K562 (cell line): ENCODE data around the gene IGFBP4. TPM values are rescaled to one million over a fixed set of nuclear protein-coding genes. Genes with fewer than 3 reads are reported as not detected.

Source experiments
- ATAC-seq: fragments of 200-7000 bp; cut with Tn5 transposase; 3 replicates; pipeline ENCODE4 v1.9.1; 2020; ENCODE audit warnings: moderate library complexity
- BruUV-seq: library from RNA; stranded (reverse); fragments of 400-500 nt; replicated peaks from 2 replicates; lab custom pipeline; 2021; lab: Mats Ljungman, UMichigan
- CTCF ChIA-PET: fragments of 300-600 bp; formaldehyde crosslinking; extraction: SDS; loops from one replicate; lab custom pipeline; 2021; ENCODE audit warnings: low intra/inter-chr PET ratio; lab: Yijun Ruan, JAX
- POLR2A ChIA-PET: fragments of 300-600, 350-650 bp; sonication (Branson Sonifier 250); formaldehyde crosslinking; extraction: SDS; loops from one replicate; lab custom pipeline; 2021; ENCODE audit warnings: antibody characterized with exemption, inconsistent platforms; lab: Yijun Ruan, JAX
- DNase-seq, 4 experiments: peaks; one replicate each; pipeline versions ENCODE4 v3.0.0 to v3.0.0-alpha.2; 2011 to 2018; ENCODE audit warnings: low spot score in 3 of 4, mixed read lengths in 3 of 4; ENCODE audit errors: extremely low read depth in 1 of 4
- FAIRE-seq: peaks from 2 replicates; lab custom pipeline; 2011; peaks lifted over from hg19 to GRCh38; lab: Jason Lieb, UNC
- H2AFZ ChIP-seq: 2 replicates; pipeline ENCODE4 v1.6.0; 2011; ENCODE audit warnings: low read depth, low read length, control low read depth, inconsistent platforms
- H3K27ac ChIP-seq: fragments of 200-600 bp; 3 replicates; pipeline ENCODE4 v1.8.0; 2011; ENCODE audit warnings: low read depth, mild to moderate bottlenecking, control low read depth, inconsistent platforms, low read length, moderate library complexity, mixed read lengths; ENCODE audit errors: extremely low read depth
- H3K27me3 ChIP-seq, 2 experiments: fragments of 300-600 bp in 1 of 2; 2 replicates in 1 of 2; 3 replicates in 1 of 2; pipeline versions ENCODE4 v1.6.0 to v1.8.0; 2011; ENCODE audit warnings: inconsistent platforms in 2 of 2, low read length in 2 of 2, mild to moderate bottlenecking in 1 of 2, mixed read lengths in 1 of 2, moderate library complexity in 1 of 2; ENCODE audit not compliant: control insufficient read depth in 2 of 2, insufficient read depth in 2 of 2
- H3K36me3 ChIP-seq: fragments of 300-600 bp; 3 replicates; pipeline ENCODE4 v1.8.0; 2011; ENCODE audit warnings: mild to moderate bottlenecking, low read length, inconsistent platforms; ENCODE audit not compliant: control insufficient read depth, insufficient read depth
- H3K4me1 ChIP-seq, 2 experiments: fragments of 200-600 bp in 1 of 2; replicated peaks in 1 of 2; 2 replicates in 1 of 2; 3 replicates in 1 of 2; pipeline versions ENCODE4 v1.5.1 to v1.8.0; 2011; ENCODE audit warnings: inconsistent platforms in 2 of 2, low read length in 2 of 2, mild to moderate bottlenecking in 1 of 2, mixed read lengths in 1 of 2, moderate library complexity in 1 of 2; ENCODE audit not compliant: control insufficient read depth in 2 of 2, insufficient read depth in 2 of 2
- H3K4me2 ChIP-seq: 2 replicates; pipeline ENCODE4 v1.6.1; 2011; ENCODE audit warnings: low read length, control low read depth, inconsistent platforms, mixed read lengths; ENCODE audit not compliant: insufficient read depth
- H3K4me3 ChIP-seq: fragments of 200-600 bp; sonication (generic), shearing (Covaris generic); 2 replicates; pipeline ENCODE4 v1.5.1; 2016; ENCODE audit warnings: control low read depth, inconsistent platforms
- H3K79me2 ChIP-seq: fragments of 200-600 bp; 3 replicates; pipeline ENCODE4 v1.8.0; 2011; ENCODE audit warnings: low read length, inconsistent platforms; ENCODE audit not compliant: control insufficient read depth, insufficient read depth
- H3K9ac ChIP-seq, 2 experiments: 2 replicates each; pipeline versions ENCODE4 v1.6.0 to v1.6.1; 2011; ENCODE audit warnings: low read depth in 2 of 2, low read length in 2 of 2, control low read depth in 1 of 2, inconsistent platforms in 1 of 2, mild to moderate bottlenecking in 1 of 2, mixed read lengths in 1 of 2; ENCODE audit not compliant: insufficient read depth in 1 of 2
- H3K9me1 ChIP-seq: one replicate; pipeline ENCODE4 v1.6.0; 2011; ENCODE audit warnings: inconsistent platforms, mild to moderate bottlenecking, low read length, moderate library complexity; ENCODE audit not compliant: control insufficient read depth, insufficient read depth
- H3K9me3 ChIP-seq: replicated peaks from 2 replicates; pipeline ENCODE4 v1.5.1; 2011; ENCODE audit warnings: low read depth, low read length, inconsistent platforms; ENCODE audit not compliant: control insufficient read depth, insufficient read depth
- H4K20me1 ChIP-seq: replicated peaks from 2 replicates; pipeline ENCODE4 v1.6.1; 2011; ENCODE audit warnings: low read length, inconsistent platforms, mixed read lengths; ENCODE audit not compliant: control insufficient read depth, insufficient read depth
- ASH1L ChIP-seq: fragments of 450-650 bp; IDR thresholded peaks from 2 replicates; pipeline ENCODE4 v1.6.1; 2018; ENCODE audit warnings: borderline replicate concordance, mild to moderate bottlenecking, low read depth; ENCODE audit not compliant: partially characterized antibody
- ATF1 ChIP-seq, 2 experiments: fragments of 450-650 bp in 1 of 2; IDR thresholded peaks; 2 replicates each; pipeline ENCODE4 v1.6.1; 2016; ENCODE audit warnings: missing compliant biosample characterization in 1 of 2, missing genetic modification characterization in 1 of 2
- BHLHE40 ChIP-seq: IDR thresholded peaks from 2 replicates; pipeline ENCODE4 v1.6.1; 2011; ENCODE audit warnings: low read length, improper control_type of control experiment
- BRD4 ChIP-seq: fragments of 200-600 bp; sonication (generic); IDR thresholded peaks from 2 replicates; pipeline ENCODE4 v1.6.1; 2017; ENCODE audit warnings: inconsistent platforms
- CHD2 ChIP-seq: IDR thresholded peaks from 2 replicates; pipeline ENCODE4 v1.6.1; 2011; ENCODE audit warnings: low read depth, low read length
- CTBP1 ChIP-seq: fragments of 450-650 bp; IDR thresholded peaks from 2 replicates; pipeline ENCODE4 v1.6.1; 2016; ENCODE audit warnings: borderline replicate concordance
- GATAD2B ChIP-seq: fragments of 450-650 bp; IDR thresholded peaks from 2 replicates; pipeline ENCODE4 v1.6.1; 2017; ENCODE audit warnings: mild to moderate bottlenecking, borderline replicate concordance
- HLTF ChIP-seq: fragments of 450-650 bp; IDR thresholded peaks from 2 replicates; pipeline ENCODE4 v1.6.1; 2016
- HMGN3 ChIP-seq: IDR thresholded peaks from 2 replicates; pipeline ENCODE4 v1.6.1; 2011; ENCODE audit warnings: borderline replicate concordance, low read depth, mild to moderate bottlenecking, mixed read lengths, low read length; ENCODE audit not compliant: insufficient read length; ENCODE audit errors: extremely low read depth
- KAT2B ChIP-seq: IDR thresholded peaks from one replicate; pipeline ENCODE4 v1.6.1; 2012; ENCODE audit warnings: low read depth, mild to moderate bottlenecking, control low read depth, inconsistent platforms, low read length, moderate library complexity
- KDM5B ChIP-seq: fragments of 200-600 bp; sonication (generic); IDR thresholded peaks from 2 replicates; pipeline ENCODE4 v1.6.1; 2012; ENCODE audit warnings: low read depth, mild to moderate bottlenecking, moderate library complexity, low read length, control low read depth, inconsistent platforms; ENCODE audit not compliant: insufficient replicate concordance
- MBD2 ChIP-seq: sonication (generic); IDR thresholded peaks from 2 replicates; pipeline ENCODE4 v1.6.1; 2016; ENCODE audit warnings: low read depth, borderline replicate concordance
- MLLT1 ChIP-seq, 2 experiments: fragments of 450-650 bp; IDR thresholded peaks; 2 replicates each; pipeline ENCODE4 v1.6.1; 2016
- NBN ChIP-seq: fragments of 450-650 bp; IDR thresholded peaks from 2 replicates; pipeline ENCODE4 v1.6.1; 2016; ENCODE audit warnings: low read depth, mild to moderate bottlenecking
- POLR2G ChIP-seq: fragments of 200-400 bp; formaldehyde crosslinking; IDR thresholded peaks from 2 replicates; pipeline ENCODE4 v1.6.1; 2017; ENCODE audit warnings: low read depth, mild to moderate bottlenecking, antibody characterized with exemption, low read length, moderate library complexity
- YY1 ChIP-seq, 3 experiments: IDR thresholded peaks; 2 replicates each; pipeline ENCODE4 v1.6.1; 2011; ENCODE audit warnings: low read length in 2 of 3, mild to moderate bottlenecking in 2 of 3, moderate library complexity in 2 of 3, borderline replicate concordance in 1 of 3, control low read depth in 1 of 3, low read depth in 1 of 3; ENCODE audit not compliant: insufficient read depth in 3 of 3, insufficient replicate concordance in 2 of 3, control insufficient read depth in 1 of 3, insufficient read length in 1 of 3; ENCODE audit errors: extremely low read depth in 1 of 3
- ZNF12 ChIP-seq: sonication (generic); formaldehyde crosslinking; IDR thresholded peaks from 2 replicates; pipeline ENCODE4 v1.4.0; 2020; ENCODE audit warnings: mild to moderate bottlenecking, missing genetic modification reagents
- ZNF124 ChIP-seq: sonication (generic); formaldehyde crosslinking; IDR thresholded peaks from 2 replicates; pipeline ENCODE4 v1.8.1; 2022; ENCODE audit warnings: missing genetic modification reagents
- WGBS: fragments of 100-300 bp; shearing (Covaris generic); methylation state at CpG from one replicate; pipeline ENCODE4 v1.1.6; 2016; ENCODE audit warnings: low coverage, mixed read lengths; ENCODE audit not compliant: insufficient coverage; ENCODE audit errors: missing lambda C conversion rate; 5-methylcytosine and 5-hydroxymethylcytosine counted together
- in situ Hi-C: fragments of 300-500 bp; cut with MboI; formaldehyde crosslinking; loops from 4 replicates; pipeline ENCODE4 v1.15.0; 2018; ENCODE audit warnings: inconsistent platforms, mixed read lengths
- intact Hi-C: fragments of 100-400 bp; cut with micrococcal nuclease; formaldehyde crosslinking; loops from 2 replicates; pipeline ENCODE4 v1.14.2; 2022
- polyA plus RNA-seq, 8 experiments: library from polyadenylated mRNA; depleted of rRNA in 4 of 8; stranded (reverse) in 5 of 8; unstranded in 3 of 8; fragments of >200 nt; fragmentation: Nextera tagmentation in 2 of 8; fragmentation: Illumina TruSeq in 1 of 8; extraction: Ambion mirVana in 2 of 8; extraction: Trizol in 1 of 8; gene quantifications; 2 replicates each; pipeline versions ENCODE4 v1.2.1 to v1.2.3, GENCODE V29; 2011 to 2014; ENCODE audit warnings: inconsistent platforms in 1 of 8, missing spikeins in 1 of 8
- total RNA-seq, 7 experiments: library from RNA; depleted of rRNA in 6 of 7; stranded (reverse); fragments of >200 nt in 6 of 7; fragmentation: Illumina TruSeq in 2 of 7; extraction: Trizol in 2 of 7; gene quantifications; 2 replicates each; pipeline versions ENCODE4 v1.2.1 to v1.2.3, GENCODE V29; 2011 to 2021; ENCODE audit warnings: low replicate concordance in 1 of 7
- TF ChIP-seq, protein P1 (sequence below): IDR thresholded peaks from 2 replicates; pipeline ENCODE4 v1.6.1; 2011; ENCODE audit not compliant: insufficient read length; ENCODE audit errors: extremely low read depth

IGFBP4 gene
- total and polyA plus RNA-seq, 9 of the 15 experiments (the other 6 are each of a cell fraction or from before 2014, with no cell fraction given) = 8.8 to 99.8 (median 18.6) TPM

GRCh38 chr17:40417609-40418427, 25.4 kb upstream of the IGFBP4 start, which contains the start of gene TOP2A:
Gene TOP2A, minus strand, starts transcription at chr17:40417896. Its CDS starts 105 bp downstream, at chr17:40417791.
- Histone ChIP-seq H3K4me1 (peaks cover 7 to 15% of the 10 kb centered on the region in 2 experiments), H3K27me3 (no peaks in the 10 kb centered on the region), H2AFZ (peak within 1 kb of the TSS; percentile 86), H3K36me3 (peaks cover 37% of the 10 kb centered on the region), H3K27ac (peak within 1 kb of the TSS; percentile 92), H3K79me2 (peaks cover 41% of the 10 kb centered on the region), H3K9ac (peak within 1 kb of the TSS; percentile 96 to 98), H3K9me1 (no peaks in the 10 kb centered on the region), H3K4me3 (peak within 1 kb of the TSS; percentile 74), H4K20me1 (no peaks in the 10 kb centered on the region), H3K4me2 (peak within 1 kb of the TSS; percentile 88), H3K9me3 (no peaks in the 10 kb centered on the region)
- FAIRE-seq (peak; percentile 100), ATAC-seq (peak; percentile 94), DNase-seq (peak; percentile 100)
- WGBS = 2% methylated on average over 48 of the region's 49 CpGs
- in situ Hi-C loops = no loop called here
- BruUV-seq = no TSS peak
- intact Hi-C loops = loop anchor here (1.0 kb wide), 2 partner anchors 25 to 60 kb away; partner anchors contain the start of gene IGFBP4
- POLR2A ChIA-PET = interaction anchor here (0.5 to 3.4 kb wide), 31 partner anchors 8 to 1272 kb away, joined by 3 to 27 read pairs (median 4); partner anchors contain the start of gene IGFBP4
- CTCF ChIA-PET = interaction anchor here (0.7 kb wide), 1 partner anchor 16 kb away, joined by 3 read pairs; no protein-coding TSS in a partner anchor
- peak; percentile 47; the same call in 1 of the 2 replicates for TF ChIP-seq CTBP1
- TF ChIP-seq POLR2G = peak; percentile 94
- TF ChIP-seq ZNF12 = 0 out of 2 replicates have a peak, but pooled peaks have one; percentile 49
- TF ChIP-seq ASH1L = peak; percentile 100
- TF ChIP-seq NBN = peak; percentile 27; the same call in 1 of the 2 replicates
- peak; percentile 63 for TF ChIP-seq HMGN3
- TF ChIP-seq GATAD2B = peak; percentile 69; the same call in 1 of the 2 replicates
- peak in 1 of 3 experiments; percentile 36 for TF ChIP-seq YY1 (IDR thresholded peaks at IDR 0.05; ENCODE audit: borderline replicate concordance in 1 of 3, control insufficient read depth in 1 of 3, extremely low read depth in 1 of 3, insufficient read depth in 3 of 3, insufficient read length in 1 of 3, insufficient replicate concordance in 2 of 3, low read depth in 1 of 3, low read length in 2 of 3)
- TF ChIP-seq BHLHE40 = peak; percentile 26
- TF ChIP-seq KAT2B = no peak
- TF ChIP-seq ATF1 (CRISPR knock-in tag; IDR thresholded peaks at IDR 0.05) = no peak
- TF ChIP-seq ATF1 (tag; IDR thresholded peaks at IDR 0.05) = peak; percentile 89
- TF ChIP-seq BRD4 = peak; percentile 63; the same call in 1 of the 2 replicates
- TF ChIP-seq MLLT1 (IDR thresholded peaks at IDR 0.05) = peak; percentile 62 to 100; a peak in 3 of 4 replicates
- TF ChIP-seq CHD2 = peak; percentile 90
- TF ChIP-seq KDM5B = peak; percentile 68
- TF ChIP-seq, protein P1, sequence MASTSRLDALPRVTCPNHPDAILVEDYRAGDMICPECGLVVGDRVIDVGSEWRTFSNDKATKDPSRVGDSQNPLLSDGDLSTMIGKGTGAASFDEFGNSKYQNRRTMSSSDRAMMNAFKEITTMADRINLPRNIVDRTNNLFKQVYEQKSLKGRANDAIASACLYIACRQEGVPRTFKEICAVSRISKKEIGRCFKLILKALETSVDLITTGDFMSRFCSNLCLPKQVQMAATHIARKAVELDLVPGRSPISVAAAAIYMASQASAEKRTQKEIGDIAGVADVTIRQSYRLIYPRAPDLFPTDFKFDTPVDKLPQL = peak; percentile 13
- peak; percentile 100 for TF ChIP-seq MBD2
- no peak for TF ChIP-seq ZNF124 (CRISPR knock-in tag)
- no peak for TF ChIP-seq HLTF
